Stimulated activated CD8-positive, alpha-beta memory T cell treated with anti-CD3 and anti-CD28 coated beads, Interleukin-2, amount 100 ng/mL, for 1 hour (primary cell): Measurements from ENCODE around the gene CCDC124.
"Not testable (repeated sequence)": the region's sequence is repeated elsewhere in the genome, so short reads cannot be mapped to it uniquely, and the experiment has no call there.

Experiments used
- DNase-seq, 2 donors: peaks; one replicate each; pipeline ENCODE4 v3.0.0-alpha.2; 2020; ENCODE audit warnings: low read depth in 2 of 2

The CCDC124 gene

DNA sequence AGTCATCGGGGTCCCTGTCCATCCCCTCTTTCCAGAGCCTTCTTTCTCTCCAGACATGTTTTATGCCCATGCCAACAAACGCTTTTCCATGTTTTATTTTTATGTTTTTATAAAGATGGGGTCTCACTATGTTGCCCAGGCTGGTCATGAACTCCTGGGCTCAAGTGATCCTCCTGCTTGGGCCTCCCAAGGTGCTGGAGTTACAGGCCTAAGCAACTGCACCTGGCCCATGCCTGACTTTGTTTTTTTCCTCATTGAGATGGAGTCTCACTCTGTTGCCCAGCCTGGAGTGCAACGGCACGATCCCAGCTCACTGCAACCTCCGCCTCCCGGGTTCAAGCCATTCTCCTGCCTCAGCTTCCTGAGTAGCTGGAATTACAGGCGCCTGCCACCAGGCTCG is 53.8 kb downstream of the CCDC124 start:
- DNase-seq = not testable (repeated sequence)

GRCh38 chr19:17988161-17988560 is 55.3 kb downstream of the CCDC124 start:
- no peak for DNase-seq

GRCh38 chr19:17989425-17990094 is 56.7 kb downstream of the CCDC124 start:
- DNase-seq = no peak

- no peak for DNase-seq
Observed at GRCh38 chr19:17993076-17993813, 60.4 kb downstream of the CCDC124 start.
